H1 (cell line): ENCODE measurements around the gene RTN4RL2. TPM values are rescaled to one million over a fixed set of nuclear protein-coding genes. Genes with fewer than 3 reads are reported as not detected.

Experiments
- CHD1 ChIP-seq: IDR thresholded peaks from 2 replicates; pipeline ENCODE4 v1.6.1; 2012; ENCODE audit warnings: low read depth, low read length, improper control_type of control experiment
- RBBP5 ChIP-seq: IDR thresholded peaks from 2 replicates; pipeline ENCODE4 v1.7.1; 2012; ENCODE audit warnings: low read depth, mild to moderate bottlenecking, inconsistent platforms, low read length, moderate library complexity, borderline replicate concordance
- SAP30 ChIP-seq: fragments of 300-600 bp; sonication (generic); IDR thresholded peaks from 2 replicates; pipeline ENCODE4 v1.7.1; 2012; ENCODE audit warnings: low read length, moderate library complexity, mild to moderate bottlenecking, inconsistent platforms; ENCODE audit not compliant: insufficient read depth, insufficient replicate concordance
- SP2 ChIP-seq: IDR thresholded peaks from 2 replicates; pipeline ENCODE4 v1.6.1; 2012; ENCODE audit warnings: mild to moderate bottlenecking, low read length, inconsistent platforms
- SUZ12 ChIP-seq: fragments of 200-600 bp; sonication (generic); IDR thresholded peaks from 2 replicates; pipeline ENCODE4 v1.6.1; 2012; ENCODE audit warnings: mild to moderate bottlenecking, inconsistent platforms, low read length, moderate library complexity, mixed read lengths
- TAF7 ChIP-seq: optimal IDR thresholded peaks from 2 replicates; pipeline ENCODE3; 2011; ENCODE audit warnings: low read depth, mild to moderate bottlenecking, inconsistent platforms, low read length, moderate library complexity, borderline replicate concordance
- polyA plus RNA-seq, 7 experiments: library from polyadenylated mRNA; depleted of rRNA in 3 of 7; stranded (reverse) in 5 of 7; unstranded in 2 of 7; fragments of >200 nt in 5 of 7; fragments of 200-250 nt in 2 of 7; gene quantifications; 1 replicate in 5 of 7; 2 replicates in 1 of 7; 4 replicates in 1 of 7; pipeline versions ENCODE4 v1.2.1 to v1.2.3, GENCODE V29; 2011 to 2013; ENCODE audit warnings: missing spikeins in 2 of 7, mixed read lengths in 2 of 7
- total RNA-seq: library from RNA; stranded (reverse); fragmentation: NEBNext Ultra II Directional; extraction: Animal tissue kit (Norgen Biotek cat#: 25700); gene quantifications from 2 replicates; pipeline ENCODE4 v1.2.1, GENCODE V29; 2021
- TF ChIP-seq, protein P1 (sequence below): fragments of 300-600 bp; sonication (generic); IDR thresholded peaks from 2 replicates; pipeline ENCODE4 v1.7.1; 2012; ENCODE audit warnings: low read length, moderate library complexity, mild to moderate bottlenecking, inconsistent platforms; ENCODE audit not compliant: insufficient replicate concordance
- TF ChIP-seq, protein P2 (sequence below), 3 experiments: IDR thresholded peaks; 1 replicate in 2 of 3; 2 replicates in 1 of 3; pipeline versions ENCODE4 v1.5.1 to v1.6.1; 2011; ENCODE audit warnings: low read length in 3 of 3, mild to moderate bottlenecking in 3 of 3, inconsistent platforms in 2 of 3, low read depth in 1 of 3, moderate library complexity in 1 of 3; ENCODE audit not compliant: insufficient read depth in 1 of 3; ENCODE audit errors: control extremely low read depth in 1 of 3

The RTN4RL2 gene
- total and polyA plus RNA-seq, 2 of the 8 experiments (the other 6 are each of a cell fraction or from before 2014, with no cell fraction given): 11.4 to 23.7 TPM

DNA sequence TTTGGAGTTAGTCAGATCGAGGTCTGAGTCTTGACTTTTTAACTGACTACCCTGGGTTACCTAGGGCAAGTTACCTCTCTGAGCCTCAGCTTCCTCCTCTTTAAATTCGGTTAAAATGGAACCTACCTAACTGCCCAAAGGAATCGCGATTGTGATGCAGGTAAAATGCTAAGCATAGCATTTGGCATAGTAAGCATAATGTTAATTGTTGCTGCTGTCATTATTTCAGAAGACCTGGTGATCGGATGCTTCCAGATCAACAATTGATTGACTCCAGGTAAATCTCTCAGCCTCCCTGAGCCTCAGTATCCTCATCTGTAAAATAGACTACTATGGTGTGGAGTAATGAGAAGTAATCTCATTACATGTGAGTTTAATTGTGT lies 55.7 kb downstream of the RTN4RL2 start (continued):
- TF ChIP-seq SAP30: no peak
- TF ChIP-seq CHD1: no peak
- TF ChIP-seq SP2: no peak
- no peak for TF ChIP-seq SUZ12
- TF ChIP-seq RBBP5: no peak
- TF ChIP-seq, protein P1, sequence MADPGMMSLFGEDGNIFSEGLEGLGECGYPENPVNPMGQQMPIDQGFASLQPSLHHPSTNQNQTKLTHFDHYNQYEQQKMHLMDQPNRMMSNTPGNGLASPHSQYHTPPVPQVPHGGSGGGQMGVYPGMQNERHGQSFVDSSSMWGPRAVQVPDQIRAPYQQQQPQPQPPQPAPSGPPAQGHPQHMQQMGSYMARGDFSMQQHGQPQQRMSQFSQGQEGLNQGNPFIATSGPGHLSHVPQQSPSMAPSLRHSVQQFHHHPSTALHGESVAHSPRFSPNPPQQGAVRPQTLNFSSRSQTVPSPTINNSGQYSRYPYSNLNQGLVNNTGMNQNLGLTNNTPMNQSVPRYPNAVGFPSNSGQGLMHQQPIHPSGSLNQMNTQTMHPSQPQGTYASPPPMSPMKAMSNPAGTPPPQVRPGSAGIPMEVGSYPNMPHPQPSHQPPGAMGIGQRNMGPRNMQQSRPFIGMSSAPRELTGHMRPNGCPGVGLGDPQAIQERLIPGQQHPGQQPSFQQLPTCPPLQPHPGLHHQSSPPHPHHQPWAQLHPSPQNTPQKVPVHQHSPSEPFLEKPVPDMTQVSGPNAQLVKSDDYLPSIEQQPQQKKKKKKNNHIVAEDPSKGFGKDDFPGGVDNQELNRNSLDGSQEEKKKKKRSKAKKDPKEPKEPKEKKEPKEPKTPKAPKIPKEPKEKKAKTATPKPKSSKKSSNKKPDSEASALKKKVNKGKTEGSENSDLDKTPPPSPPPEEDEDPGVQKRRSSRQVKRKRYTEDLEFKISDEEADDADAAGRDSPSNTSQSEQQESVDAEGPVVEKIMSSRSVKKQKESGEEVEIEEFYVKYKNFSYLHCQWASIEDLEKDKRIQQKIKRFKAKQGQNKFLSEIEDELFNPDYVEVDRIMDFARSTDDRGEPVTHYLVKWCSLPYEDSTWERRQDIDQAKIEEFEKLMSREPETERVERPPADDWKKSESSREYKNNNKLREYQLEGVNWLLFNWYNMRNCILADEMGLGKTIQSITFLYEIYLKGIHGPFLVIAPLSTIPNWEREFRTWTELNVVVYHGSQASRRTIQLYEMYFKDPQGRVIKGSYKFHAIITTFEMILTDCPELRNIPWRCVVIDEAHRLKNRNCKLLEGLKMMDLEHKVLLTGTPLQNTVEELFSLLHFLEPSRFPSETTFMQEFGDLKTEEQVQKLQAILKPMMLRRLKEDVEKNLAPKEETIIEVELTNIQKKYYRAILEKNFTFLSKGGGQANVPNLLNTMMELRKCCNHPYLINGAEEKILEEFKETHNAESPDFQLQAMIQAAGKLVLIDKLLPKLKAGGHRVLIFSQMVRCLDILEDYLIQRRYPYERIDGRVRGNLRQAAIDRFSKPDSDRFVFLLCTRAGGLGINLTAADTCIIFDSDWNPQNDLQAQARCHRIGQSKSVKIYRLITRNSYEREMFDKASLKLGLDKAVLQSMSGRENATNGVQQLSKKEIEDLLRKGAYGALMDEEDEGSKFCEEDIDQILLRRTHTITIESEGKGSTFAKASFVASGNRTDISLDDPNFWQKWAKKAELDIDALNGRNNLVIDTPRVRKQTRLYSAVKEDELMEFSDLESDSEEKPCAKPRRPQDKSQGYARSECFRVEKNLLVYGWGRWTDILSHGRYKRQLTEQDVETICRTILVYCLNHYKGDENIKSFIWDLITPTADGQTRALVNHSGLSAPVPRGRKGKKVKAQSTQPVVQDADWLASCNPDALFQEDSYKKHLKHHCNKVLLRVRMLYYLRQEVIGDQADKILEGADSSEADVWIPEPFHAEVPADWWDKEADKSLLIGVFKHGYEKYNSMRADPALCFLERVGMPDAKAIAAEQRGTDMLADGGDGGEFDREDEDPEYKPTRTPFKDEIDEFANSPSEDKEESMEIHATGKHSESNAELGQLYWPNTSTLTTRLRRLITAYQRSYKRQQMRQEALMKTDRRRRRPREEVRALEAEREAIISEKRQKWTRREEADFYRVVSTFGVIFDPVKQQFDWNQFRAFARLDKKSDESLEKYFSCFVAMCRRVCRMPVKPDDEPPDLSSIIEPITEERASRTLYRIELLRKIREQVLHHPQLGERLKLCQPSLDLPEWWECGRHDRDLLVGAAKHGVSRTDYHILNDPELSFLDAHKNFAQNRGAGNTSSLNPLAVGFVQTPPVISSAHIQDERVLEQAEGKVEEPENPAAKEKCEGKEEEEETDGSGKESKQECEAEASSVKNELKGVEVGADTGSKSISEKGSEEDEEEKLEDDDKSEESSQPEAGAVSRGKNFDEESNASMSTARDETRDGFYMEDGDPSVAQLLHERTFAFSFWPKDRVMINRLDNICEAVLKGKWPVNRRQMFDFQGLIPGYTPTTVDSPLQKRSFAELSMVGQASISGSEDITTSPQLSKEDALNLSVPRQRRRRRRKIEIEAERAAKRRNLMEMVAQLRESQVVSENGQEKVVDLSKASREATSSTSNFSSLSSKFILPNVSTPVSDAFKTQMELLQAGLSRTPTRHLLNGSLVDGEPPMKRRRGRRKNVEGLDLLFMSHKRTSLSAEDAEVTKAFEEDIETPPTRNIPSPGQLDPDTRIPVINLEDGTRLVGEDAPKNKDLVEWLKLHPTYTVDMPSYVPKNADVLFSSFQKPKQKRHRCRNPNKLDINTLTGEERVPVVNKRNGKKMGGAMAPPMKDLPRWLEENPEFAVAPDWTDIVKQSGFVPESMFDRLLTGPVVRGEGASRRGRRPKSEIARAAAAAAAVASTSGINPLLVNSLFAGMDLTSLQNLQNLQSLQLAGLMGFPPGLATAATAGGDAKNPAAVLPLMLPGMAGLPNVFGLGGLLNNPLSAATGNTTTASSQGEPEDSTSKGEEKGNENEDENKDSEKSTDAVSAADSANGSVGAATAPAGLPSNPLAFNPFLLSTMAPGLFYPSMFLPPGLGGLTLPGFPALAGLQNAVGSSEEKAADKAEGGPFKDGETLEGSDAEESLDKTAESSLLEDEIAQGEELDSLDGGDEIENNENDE: no peak
- TF ChIP-seq, protein P2, sequence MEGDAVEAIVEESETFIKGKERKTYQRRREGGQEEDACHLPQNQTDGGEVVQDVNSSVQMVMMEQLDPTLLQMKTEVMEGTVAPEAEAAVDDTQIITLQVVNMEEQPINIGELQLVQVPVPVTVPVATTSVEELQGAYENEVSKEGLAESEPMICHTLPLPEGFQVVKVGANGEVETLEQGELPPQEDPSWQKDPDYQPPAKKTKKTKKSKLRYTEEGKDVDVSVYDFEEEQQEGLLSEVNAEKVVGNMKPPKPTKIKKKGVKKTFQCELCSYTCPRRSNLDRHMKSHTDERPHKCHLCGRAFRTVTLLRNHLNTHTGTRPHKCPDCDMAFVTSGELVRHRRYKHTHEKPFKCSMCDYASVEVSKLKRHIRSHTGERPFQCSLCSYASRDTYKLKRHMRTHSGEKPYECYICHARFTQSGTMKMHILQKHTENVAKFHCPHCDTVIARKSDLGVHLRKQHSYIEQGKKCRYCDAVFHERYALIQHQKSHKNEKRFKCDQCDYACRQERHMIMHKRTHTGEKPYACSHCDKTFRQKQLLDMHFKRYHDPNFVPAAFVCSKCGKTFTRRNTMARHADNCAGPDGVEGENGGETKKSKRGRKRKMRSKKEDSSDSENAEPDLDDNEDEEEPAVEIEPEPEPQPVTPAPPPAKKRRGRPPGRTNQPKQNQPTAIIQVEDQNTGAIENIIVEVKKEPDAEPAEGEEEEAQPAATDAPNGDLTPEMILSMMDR (IDR thresholded peaks at IDR 0.05; ENCODE audit: control extremely low read depth in 1 of 3, insufficient read depth in 1 of 3, low read depth in 1 of 3, low read length in 3 of 3): no peak
- TF ChIP-seq TAF7: no peak
